HG02981 (cell line): ENCODE results near the gene FAM9B.

Experiments used
- ATAC-seq: cut with Tn5 transposase; IDR thresholded peaks from one replicate; pipeline ENCODE4 v1.9.1; 2021; ENCODE audit warnings: mild to moderate bottlenecking, moderate library complexity; ENCODE audit not compliant: unreplicated experiment

FAM9B gene

DNA sequence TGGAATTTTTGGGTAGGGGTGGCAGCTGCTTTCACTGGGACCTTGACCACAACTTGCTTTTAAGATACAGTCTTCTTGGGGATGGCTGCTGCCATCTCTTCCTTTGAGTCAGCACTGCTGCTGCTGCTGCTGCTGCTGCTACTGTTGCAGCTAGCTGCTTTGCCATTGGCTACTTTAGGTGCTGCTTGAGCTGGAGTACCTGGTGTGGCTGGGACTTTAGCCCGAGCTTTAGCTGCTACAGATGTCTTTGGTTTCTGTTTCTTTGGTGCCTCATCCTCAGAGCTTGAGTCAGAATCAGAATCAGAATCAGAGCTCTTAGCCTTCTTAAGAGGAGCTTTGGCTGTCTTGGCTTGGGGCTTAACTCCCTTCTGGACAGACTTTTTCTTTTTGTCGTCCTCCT lies 52.2 kb downstream of the FAM9B start:
- no peak for ATAC-seq

DNA sequence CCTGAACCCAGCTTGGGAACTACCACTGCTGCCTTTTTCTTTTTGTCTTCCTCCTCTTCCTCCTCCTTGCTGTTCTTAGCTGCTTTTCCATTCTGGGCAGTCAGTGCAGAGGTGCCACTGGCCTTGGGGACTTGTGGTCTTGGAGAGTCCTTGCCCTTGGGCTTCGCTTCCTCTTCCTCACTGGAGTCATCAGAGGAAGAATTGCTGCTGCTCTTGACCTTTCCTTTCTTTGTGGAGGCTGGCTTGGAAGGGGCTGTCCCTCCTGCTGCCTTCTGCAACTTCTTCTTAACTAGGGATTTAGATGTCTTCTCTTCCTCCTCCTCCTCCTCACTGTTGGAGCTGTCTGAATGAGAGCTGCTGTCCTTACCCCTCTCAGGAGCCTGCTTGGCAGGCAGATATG lies 53.2 kb downstream of the FAM9B start:
- no peak for ATAC-seq
